H9 (cell line): Measurements from ENCODE around the gene CALN1. TPM values are rescaled to one million over a fixed set of nuclear protein-coding genes. Genes with fewer than 3 reads are reported as not detected.

Experiments used
- DNase-seq: peaks from one replicate; pipeline ENCODE4 v3.0.0-alpha.2; 2017
- H2AFZ ChIP-seq: one replicate; pipeline ENCODE4 v1.6.1; 2013; ENCODE audit warnings: mild to moderate bottlenecking, low read length, control low read depth, moderate library complexity
- H2AK5ac ChIP-seq: 2 replicates; pipeline ENCODE4 v1.6.1; 2013; ENCODE audit warnings: low read length, control low read depth, mixed read lengths; ENCODE audit not compliant: insufficient read length
- H2BK120ac ChIP-seq: one replicate; pipeline ENCODE4 v1.6.1; 2013; ENCODE audit warnings: low read depth, mild to moderate bottlenecking, low read length, control low read depth, inconsistent platforms; ENCODE audit not compliant: poor library complexity, severe bottlenecking
- H2BK12ac ChIP-seq: 2 replicates; pipeline ENCODE4 v1.6.1; 2013; ENCODE audit warnings: low read length, control low read depth, mixed read lengths, low read depth; ENCODE audit not compliant: insufficient read length
- H2BK15ac ChIP-seq: 2 replicates; pipeline ENCODE4 v1.6.1; 2013; ENCODE audit warnings: low read depth, low read length, control low read depth
- H2BK20ac ChIP-seq: one replicate; pipeline ENCODE4 v1.6.1; 2013; ENCODE audit warnings: low read depth, mild to moderate bottlenecking, low read length, control low read depth, inconsistent platforms; ENCODE audit not compliant: poor library complexity, severe bottlenecking
- H2BK5ac ChIP-seq: 2 replicates; pipeline ENCODE4 v1.6.1; 2013; ENCODE audit warnings: low read length, control low read depth, mixed read lengths; ENCODE audit not compliant: insufficient read length
- H3K14ac ChIP-seq: 2 replicates; pipeline ENCODE4 v1.6.1; 2013; ENCODE audit warnings: low read length, control low read depth; ENCODE audit not compliant: insufficient read depth
- H3K18ac ChIP-seq: 2 replicates; pipeline ENCODE4 v1.6.1; 2013; ENCODE audit warnings: low read depth, mild to moderate bottlenecking, mixed read lengths, low read length, control low read depth; ENCODE audit not compliant: insufficient read length
- H3K23ac ChIP-seq: 2 replicates; pipeline ENCODE4 v1.6.1; 2013; ENCODE audit warnings: low read length, control low read depth, mixed read lengths, low read depth; ENCODE audit not compliant: insufficient read length
- H3K23me2 ChIP-seq: 2 replicates; pipeline ENCODE4 v1.6.1; 2013; ENCODE audit warnings: low read depth, mild to moderate bottlenecking, mixed read lengths, low read length, control low read depth; ENCODE audit not compliant: insufficient read length, poor library complexity, severe bottlenecking
- H3K27ac ChIP-seq: 2 replicates; pipeline ENCODE4 v1.5.1; 2013; ENCODE audit warnings: low read length, control low read depth, mixed read lengths, low read depth; ENCODE audit not compliant: insufficient read length
- H3K27me3 ChIP-seq: 2 replicates; pipeline ENCODE4 v1.6.1; 2013; ENCODE audit warnings: low read length, control low read depth, inconsistent platforms; ENCODE audit not compliant: insufficient read depth
- H3K4ac ChIP-seq: 2 replicates; pipeline ENCODE4 v1.6.1; 2013; ENCODE audit warnings: low read depth, mild to moderate bottlenecking, control low read depth, inconsistent platforms, low read length, moderate library complexity
- H3K4me1 ChIP-seq: 2 replicates; pipeline ENCODE4 v1.6.1; 2013; ENCODE audit warnings: low read length, control low read depth, inconsistent platforms; ENCODE audit not compliant: insufficient read depth
- H3K4me2 ChIP-seq: 2 replicates; pipeline ENCODE4 v1.6.1; 2013; ENCODE audit warnings: low read length, control low read depth, mixed read lengths; ENCODE audit not compliant: insufficient read length, insufficient read depth
- H3K56ac ChIP-seq: 2 replicates; pipeline ENCODE4 v1.6.1; 2013; ENCODE audit warnings: low read depth, mild to moderate bottlenecking, mixed read lengths, low read length, control low read depth; ENCODE audit not compliant: insufficient read length
- H3K79me1 ChIP-seq: 2 replicates; pipeline ENCODE4 v1.6.1; 2013; ENCODE audit warnings: low read depth, mild to moderate bottlenecking, moderate library complexity, low read length, control low read depth, inconsistent platforms; ENCODE audit not compliant: insufficient read depth, poor library complexity, severe bottlenecking
- H3K79me2 ChIP-seq: 2 replicates; pipeline ENCODE4 v1.6.1; 2013; ENCODE audit warnings: low read length, control low read depth, inconsistent platforms; ENCODE audit not compliant: insufficient read depth
- H3K9ac ChIP-seq: 2 replicates; pipeline ENCODE4 v1.6.1; 2013; ENCODE audit warnings: low read length, control low read depth, mixed read lengths; ENCODE audit not compliant: insufficient read length; ENCODE audit errors: extremely low read depth
- H3K9me3 ChIP-seq: one replicate; pipeline ENCODE4 v1.6.1; 2013; ENCODE audit warnings: low read depth, low read length, inconsistent platforms; ENCODE audit not compliant: control insufficient read depth
- H3T11ph ChIP-seq: one replicate; pipeline ENCODE4 v1.6.1; 2013; ENCODE audit warnings: mild to moderate bottlenecking, low read length, control low read depth, inconsistent platforms
- H4K20me1 ChIP-seq: one replicate; pipeline ENCODE4 v1.6.1; 2013; ENCODE audit not compliant: control insufficient read depth, insufficient read length, insufficient read depth
- H4K5ac ChIP-seq: 2 replicates; pipeline ENCODE4 v1.6.1; 2013; ENCODE audit warnings: low read depth, mild to moderate bottlenecking, mixed read lengths, low read length, control low read depth; ENCODE audit not compliant: insufficient read length
- H4K8ac ChIP-seq: replicated peaks from 2 replicates; pipeline ENCODE4 v1.6.1; 2013; ENCODE audit warnings: low read length, control low read depth, mixed read lengths, low read depth; ENCODE audit not compliant: insufficient read length
- H4K91ac ChIP-seq: 2 replicates; pipeline ENCODE4 v1.6.1; 2013; ENCODE audit warnings: low read depth, mild to moderate bottlenecking, moderate library complexity, mixed read lengths, low read length, control low read depth; ENCODE audit not compliant: insufficient read length
- H3K27ac Mint-ChIP-seq, 3 experiments: 2 replicates in 2 of 3; 3 replicates in 1 of 3; pipeline ENCODE4 v1.8.0; 2020 to 2021; ENCODE audit warnings: mixed read lengths in 3 of 3, mild to moderate bottlenecking in 1 of 3, moderate library complexity in 1 of 3
- H3K27me3 Mint-ChIP-seq: 2 replicates; pipeline ENCODE4 v1.8.0; 2021; ENCODE audit warnings: low read depth, mild to moderate bottlenecking, moderate library complexity, mixed read lengths
- H3K36me3 Mint-ChIP-seq, 3 experiments: 2 replicates in 2 of 3; 3 replicates in 1 of 3; pipeline ENCODE4 v1.8.0; 2020 to 2021; ENCODE audit warnings: low read depth in 3 of 3, mixed read lengths in 3 of 3; ENCODE audit not compliant: insufficient read depth in 1 of 3
- H3K4me1 Mint-ChIP-seq, 2 experiments: 2 replicates each; pipeline ENCODE4 v1.8.0; 2020; ENCODE audit warnings: mixed read lengths in 2 of 2
- H3K4me3 Mint-ChIP-seq, 2 experiments: 2 replicates in 1 of 2; 3 replicates in 1 of 2; pipeline ENCODE4 v1.8.0; 2020 to 2021; ENCODE audit warnings: mild to moderate bottlenecking in 2 of 2, mixed read lengths in 2 of 2, moderate library complexity in 1 of 2
- H3K9me3 Mint-ChIP-seq, 2 experiments: 2 replicates in 1 of 2; 3 replicates in 1 of 2; pipeline ENCODE4 v1.8.0; 2020; ENCODE audit warnings: mild to moderate bottlenecking in 2 of 2, mixed read lengths in 2 of 2, moderate library complexity in 1 of 2
- WGBS: extraction: QIAGEN DNeasy Blood & Tissue Kit; methylation state at CpG from one replicate; pipeline ENCODE4 v1.1.7; 2013; ENCODE audit warnings: missing lambda C conversion rate, low lambda C conversion rate, mixed read lengths; ENCODE audit not compliant: insufficient read length; ENCODE audit errors: extremely low coverage; 5-methylcytosine and 5-hydroxymethylcytosine counted together
- total RNA-seq: library from RNA; stranded (reverse); gene quantifications from 2 replicates; pipeline ENCODE4 v1.2.1, GENCODE V29; 2021
- TF ChIP-seq, protein P1 (sequence below): fragments of 200-600 bp; sonication (generic); conservative IDR thresholded peaks from 3 replicates; pipeline ENCODE4 v1.8.0; 2021; ENCODE audit warnings: antibody characterized with exemption, mild to moderate bottlenecking

CALN1 gene
- total RNA-seq, 1 experiment from 2014 or later: 2.8 TPM

DNA sequence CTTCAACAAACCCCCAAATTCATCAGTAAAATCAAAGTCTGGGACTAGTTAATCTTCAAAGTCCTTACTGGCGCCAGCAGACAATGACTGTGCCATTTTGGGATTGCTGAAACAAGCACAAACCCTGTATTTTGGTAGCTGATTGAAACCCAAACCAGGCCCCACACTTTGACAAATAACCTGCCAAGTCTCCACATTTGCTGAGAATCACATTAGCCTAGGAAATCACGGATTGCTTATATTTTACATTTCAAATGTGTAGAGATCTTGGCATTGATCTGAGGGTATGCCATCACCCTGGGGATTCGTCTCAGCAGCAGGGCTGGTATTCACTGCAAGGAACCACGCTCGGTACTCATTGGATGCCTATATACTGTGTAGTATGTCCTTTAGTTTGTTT lies 501.1 kb downstream of the CALN1 start:
- Histone ChIP-seq H3K27me3 (no peaks in the 10 kb centered on the region), H3K4me2 (no peak overlapping the region), H3K18ac (no peak overlapping the region), H2BK5ac (no peak overlapping the region), H3K56ac (no peak overlapping the region), H2AFZ (no peak overlapping the region), H2BK120ac (no peak overlapping the region), H2BK20ac (no peak overlapping the region), H4K8ac (no peak overlapping the region), H4K20me1 (peaks cover 2% of the 10 kb centered on the region), H4K5ac (no peak overlapping the region), H3K79me1 (no peaks in the 10 kb centered on the region), H2BK15ac (no peak overlapping the region), H3T11ph (no peak overlapping the region), H2BK12ac (no peak overlapping the region), H3K14ac (no peak overlapping the region), H3K23me2 (no peaks in the 10 kb centered on the region), H3K9ac (no peak overlapping the region), H3K4me1 (no peaks in the 10 kb centered on the region), H4K91ac (no peak overlapping the region), H3K79me2 (no peaks in the 10 kb centered on the region), H3K9me3 (no peaks in the 10 kb centered on the region), H3K23ac (no peak overlapping the region), H3K27ac (no peak overlapping the region), H3K4ac (no peak overlapping the region), H2AK5ac (no peak overlapping the region)
- no CpG with 5 or more reads among the region's 5 CpGs for WGBS
- Mint-ChIP-seq H3K4me3 (no peak overlapping the region), H3K9me3 (peaks cover 8 to 9% of the 10 kb centered on the region in 2 experiments; a peak in 4 of 5 replicates), H3K27ac (no peak overlapping the region), H3K4me1 (peaks cover 2 to 4% of the 10 kb centered on the region in 2 experiments; a peak in 1 of 4 replicates), H3K27me3 (peaks cover 5% of the 10 kb centered on the region), H3K36me3 (peaks cover 0 to 9% (median 8%) of the 10 kb centered on the region in 3 experiments; a peak in 5 of 7 replicates)
- TF ChIP-seq, protein P1, sequence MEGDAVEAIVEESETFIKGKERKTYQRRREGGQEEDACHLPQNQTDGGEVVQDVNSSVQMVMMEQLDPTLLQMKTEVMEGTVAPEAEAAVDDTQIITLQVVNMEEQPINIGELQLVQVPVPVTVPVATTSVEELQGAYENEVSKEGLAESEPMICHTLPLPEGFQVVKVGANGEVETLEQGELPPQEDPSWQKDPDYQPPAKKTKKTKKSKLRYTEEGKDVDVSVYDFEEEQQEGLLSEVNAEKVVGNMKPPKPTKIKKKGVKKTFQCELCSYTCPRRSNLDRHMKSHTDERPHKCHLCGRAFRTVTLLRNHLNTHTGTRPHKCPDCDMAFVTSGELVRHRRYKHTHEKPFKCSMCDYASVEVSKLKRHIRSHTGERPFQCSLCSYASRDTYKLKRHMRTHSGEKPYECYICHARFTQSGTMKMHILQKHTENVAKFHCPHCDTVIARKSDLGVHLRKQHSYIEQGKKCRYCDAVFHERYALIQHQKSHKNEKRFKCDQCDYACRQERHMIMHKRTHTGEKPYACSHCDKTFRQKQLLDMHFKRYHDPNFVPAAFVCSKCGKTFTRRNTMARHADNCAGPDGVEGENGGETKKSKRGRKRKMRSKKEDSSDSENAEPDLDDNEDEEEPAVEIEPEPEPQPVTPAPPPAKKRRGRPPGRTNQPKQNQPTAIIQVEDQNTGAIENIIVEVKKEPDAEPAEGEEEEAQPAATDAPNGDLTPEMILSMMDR: no peak
- DNase-seq: no peak
